HepG2 (cell line): ENCODE measurements around the gene CHM. TPM values are rescaled to one million over a fixed set of nuclear protein-coding genes. Genes with fewer than 3 reads are reported as not detected.

Source experiments
- ATAC-seq: fragments of 200-7000 bp; cut with Tn5 transposase; 3 replicates; pipeline ENCODE4 v1.9.1; 2020; ENCODE audit warnings: mild to moderate bottlenecking, moderate library complexity
- BruUV-seq: library from RNA; stranded (reverse); fragments of 400-500 nt; replicated peaks from 2 replicates; lab custom pipeline; 2021; lab: Mats Ljungman, UMichigan
- CTCF ChIA-PET: fragments of 300-600 bp; formaldehyde crosslinking; extraction: SDS; loops from one replicate; lab custom pipeline; 2021; ENCODE audit warnings: low total read pairs, inconsistent platforms, low intra/inter-chr PET ratio; lab: Yijun Ruan, JAX
- POLR2A ChIA-PET: fragments of 350-600 bp; sonication (Branson Sonifier 250); formaldehyde crosslinking; loops from one replicate; lab custom pipeline; 2020; ENCODE audit warnings: antibody characterized with exemption, inconsistent platforms; lab: Yijun Ruan, JAX
- DNase-seq: peaks from one replicate; pipeline ENCODE4 v3.0.0-alpha.2; 2015; ENCODE audit warnings: low spot score
- FAIRE-seq: peaks from 3 replicates; lab custom pipeline; 2011; peaks lifted over from hg19 to GRCh38; lab: Jason Lieb, UNC
- H2AFZ ChIP-seq: one replicate; pipeline ENCODE4 v1.6.1; 2011; ENCODE audit warnings: low read length, inconsistent platforms
- H3K27ac ChIP-seq: fragments of 300-600 bp; 3 replicates; pipeline ENCODE4 v1.8.0; 2011; ENCODE audit warnings: mixed run types, mild to moderate bottlenecking, mixed read lengths, low read length, inconsistent platforms; ENCODE audit not compliant: insufficient read depth; ENCODE audit errors: extremely low read length
- H3K27me3 ChIP-seq, 2 experiments: fragments of 200-600 bp in 1 of 2; 2 replicates in 1 of 2; 3 replicates in 1 of 2; pipeline versions ENCODE4 v1.6.0 to v1.8.0; 2011; ENCODE audit warnings: low read length in 2 of 2, mild to moderate bottlenecking in 2 of 2, moderate library complexity in 2 of 2, inconsistent platforms in 1 of 2; ENCODE audit not compliant: insufficient read depth in 2 of 2, control insufficient read depth in 1 of 2
- H3K36me3 ChIP-seq, 2 experiments: fragments of 200-600 bp in 1 of 2; replicated peaks in 1 of 2; 2 replicates in 1 of 2; 3 replicates in 1 of 2; pipeline versions ENCODE4 v1.5.1 to v1.8.0; 2011; ENCODE audit warnings: low read length in 2 of 2, inconsistent platforms in 1 of 2; ENCODE audit not compliant: insufficient read depth in 2 of 2, control insufficient read depth in 1 of 2
- H3K4me1 ChIP-seq: 2 replicates; pipeline ENCODE4 v1.5.1; 2012; ENCODE audit warnings: low read length, inconsistent platforms; ENCODE audit not compliant: insufficient read depth
- H3K4me2 ChIP-seq: 2 replicates; pipeline ENCODE4 v1.6.0; 2011; ENCODE audit warnings: low read depth, low read length, inconsistent platforms
- H3K4me3 ChIP-seq, 3 experiments: fragments of 200-600 bp in 1 of 3; sonication (generic), shearing (Covaris generic) in 1 of 3; replicated peaks in 1 of 3; 2 replicates each; pipeline ENCODE4 v1.5.1; 2011 to 2016; ENCODE audit warnings: low read length in 3 of 3, inconsistent platforms in 2 of 3, low read depth in 2 of 3, mild to moderate bottlenecking in 2 of 3, control low read depth in 1 of 3, mixed read lengths in 1 of 3; ENCODE audit not compliant: insufficient read depth in 1 of 3
- H3K79me2 ChIP-seq: one replicate; pipeline ENCODE4 v1.6.1; 2011; ENCODE audit warnings: low read length, inconsistent platforms; ENCODE audit not compliant: insufficient read depth
- H3K9ac ChIP-seq: 2 replicates; pipeline ENCODE4 v1.6.0; 2011; ENCODE audit warnings: mild to moderate bottlenecking, low read depth, low read length, inconsistent platforms; ENCODE audit not compliant: insufficient read depth
- H3K9me3 ChIP-seq: 2 replicates; pipeline ENCODE4 v1.5.1; 2012; ENCODE audit warnings: mild to moderate bottlenecking, low read length
- H4K20me1 ChIP-seq: 2 replicates; pipeline ENCODE4 v1.6.0; 2011; ENCODE audit warnings: inconsistent platforms, mild to moderate bottlenecking, low read length, moderate library complexity; ENCODE audit not compliant: insufficient read depth
- FOXM1 ChIP-seq: sonication (generic); formaldehyde crosslinking; IDR thresholded peaks from 2 replicates; pipeline ENCODE4 v1.5.0; 2020; ENCODE audit warnings: missing genetic modification reagents
- GLI4 ChIP-seq: sonication (generic); formaldehyde crosslinking; IDR thresholded peaks from 2 replicates; pipeline ENCODE4 v1.5.1; 2020; ENCODE audit warnings: missing genetic modification reagents, mild to moderate bottlenecking, moderate library complexity, borderline replicate concordance
- NKX3-1 ChIP-seq: sonication (generic); formaldehyde crosslinking; IDR thresholded peaks from 2 replicates; pipeline ENCODE4 v1.5.0; 2020; ENCODE audit warnings: missing genetic modification reagents
- NR2F1 ChIP-seq, 2 experiments: fragments of 450-650 bp in 1 of 2; formaldehyde crosslinking in 1 of 2; IDR thresholded peaks; 2 replicates each; pipeline versions ENCODE4 v1.5.0 to v1.6.1; 2016 to 2020; ENCODE audit warnings: mild to moderate bottlenecking in 1 of 2, missing compliant biosample characterization in 1 of 2, missing genetic modification reagents in 1 of 2, moderate library complexity in 1 of 2
- PPARG ChIP-seq: conservative IDR thresholded peaks from 2 replicates; pipeline ENCODE4 v1.6.1; 2016; ENCODE audit warnings: missing biosample characterization, missing genetic modification reagents
- PRMT3 ChIP-seq: sonication (generic); formaldehyde crosslinking; IDR thresholded peaks from 2 replicates; pipeline ENCODE4 v1.8.1; 2022; ENCODE audit warnings: low read depth, mild to moderate bottlenecking, moderate library complexity, missing genetic modification reagents, borderline replicate concordance
- RAD21 ChIP-seq: fragments of 450-650 bp; formaldehyde crosslinking; IDR thresholded peaks from 2 replicates; pipeline ENCODE4 v1.5.0; 2020; ENCODE audit warnings: mild to moderate bottlenecking
- SIX4 ChIP-seq: sonication (generic); formaldehyde crosslinking; IDR thresholded peaks from 2 replicates; pipeline ENCODE4 v1.4.0; 2020; ENCODE audit warnings: missing genetic modification reagents
- SP1 ChIP-seq, 2 experiments: fragments of 450-650 bp in 1 of 2; sonication (generic) in 1 of 2; formaldehyde crosslinking in 1 of 2; IDR thresholded peaks; 2 replicates each; pipeline versions ENCODE4 v1.4.0 to v1.6.1; 2016 to 2020; ENCODE audit warnings: missing genetic modification reagents in 1 of 2
- THAP11 ChIP-seq: IDR thresholded peaks from 2 replicates; pipeline ENCODE4 v1.6.1; 2016; ENCODE audit warnings: missing biosample characterization, missing genetic modification reagents
- ZBTB43 ChIP-seq: sonication (generic); formaldehyde crosslinking; conservative IDR thresholded peaks from 2 replicates; pipeline ENCODE4 v1.4.0; 2020; ENCODE audit warnings: missing genetic modification reagents
- ZBTB7A ChIP-seq: sonication (generic); formaldehyde crosslinking; IDR thresholded peaks from 2 replicates; pipeline ENCODE4 v1.8.0; 2022; ENCODE audit warnings: mild to moderate bottlenecking, missing genetic modification reagents
- ZMYM4 ChIP-seq: sonication (generic); formaldehyde crosslinking; IDR thresholded peaks from 2 replicates; pipeline ENCODE4 v1.8.1; 2023; ENCODE audit warnings: mild to moderate bottlenecking, missing genetic modification reagents
- ZNF282 ChIP-seq: fragments of 450-650 bp; IDR thresholded peaks from 2 replicates; pipeline ENCODE4 v1.6.1; 2018; ENCODE audit not compliant: partially characterized antibody
- ZNF615 ChIP-seq: sonication (generic); formaldehyde crosslinking; IDR thresholded peaks from 2 replicates; pipeline ENCODE4 v1.5.0; 2020; ENCODE audit warnings: mild to moderate bottlenecking, missing genetic modification reagents, borderline replicate concordance
- WGBS: methylation state at CpG from one replicate; pipeline ENCODE4 v1.1.6; 2017; ENCODE audit warnings: low lambda C conversion rate; 5-methylcytosine and 5-hydroxymethylcytosine counted together
- in situ Hi-C: cut with HindIII; loops from 2 replicates; pipeline ENCODE4 v1.10.0; 2017; ENCODE audit warnings: low pct_unique_long_range_greater_than_20kb; ENCODE audit not compliant: extremely low pct_ligation_motif_present
- intact Hi-C: fragments of 100-400 bp; cut with micrococcal nuclease; formaldehyde crosslinking; loops from one replicate; pipeline ENCODE4 v1.10.0; 2022; ENCODE audit not compliant: unreplicated experiment
- polyA plus RNA-seq, 8 experiments: library from polyadenylated mRNA; depleted of rRNA in 3 of 8; stranded (reverse) in 7 of 8; unstranded in 1 of 8; fragments of >200 nt; fragmentation: Illumina TruSeq in 4 of 8; extraction: Trizol in 4 of 8; gene quantifications; 2 replicates each; pipeline versions ENCODE4 v1.2.1 to v1.2.3, GENCODE V29; 2011 to 2016; ENCODE audit warnings: low read depth in 4 of 8, missing spikeins in 1 of 8, mixed read lengths in 1 of 8; ENCODE audit not compliant: insufficient read depth in 1 of 8
- total RNA-seq, 5 experiments: library from RNA; depleted of rRNA; stranded (reverse); fragments of >200 nt; fragmentation: Illumina TruSeq; extraction: Trizol; gene quantifications; 2 replicates each; pipeline ENCODE4 v1.2.3, GENCODE V29; 2016; ENCODE audit warnings: low read depth in 1 of 5
- TF ChIP-seq, protein P1 (sequence below): sonication (generic); formaldehyde crosslinking; IDR thresholded peaks from 2 replicates; pipeline ENCODE4 v1.5.1; 2020; ENCODE audit warnings: mild to moderate bottlenecking, moderate library complexity, missing genetic modification reagents
- TF ChIP-seq, protein P2 (sequence below): sonication (generic); formaldehyde crosslinking; IDR thresholded peaks from 2 replicates; pipeline ENCODE4 v1.4.0; 2020; ENCODE audit warnings: missing genetic modification reagents
- TF ChIP-seq, protein P3 (sequence below): sonication (generic); formaldehyde crosslinking; IDR thresholded peaks from 2 replicates; pipeline ENCODE4 v1.5.0; 2020; ENCODE audit warnings: mild to moderate bottlenecking, missing genetic modification reagents, borderline replicate concordance

Gene CHM
- total and polyA plus RNA-seq, 2 of the 13 experiments (the other 11 are each of a cell fraction or from before 2014, with no cell fraction given), result 15.1 to 15.5 TPM

- FAIRE-seq, result no peak
- no peak for TF ChIP-seq ZBTB7A (CRISPR knock-in tag)
- TF ChIP-seq, protein P1, sequence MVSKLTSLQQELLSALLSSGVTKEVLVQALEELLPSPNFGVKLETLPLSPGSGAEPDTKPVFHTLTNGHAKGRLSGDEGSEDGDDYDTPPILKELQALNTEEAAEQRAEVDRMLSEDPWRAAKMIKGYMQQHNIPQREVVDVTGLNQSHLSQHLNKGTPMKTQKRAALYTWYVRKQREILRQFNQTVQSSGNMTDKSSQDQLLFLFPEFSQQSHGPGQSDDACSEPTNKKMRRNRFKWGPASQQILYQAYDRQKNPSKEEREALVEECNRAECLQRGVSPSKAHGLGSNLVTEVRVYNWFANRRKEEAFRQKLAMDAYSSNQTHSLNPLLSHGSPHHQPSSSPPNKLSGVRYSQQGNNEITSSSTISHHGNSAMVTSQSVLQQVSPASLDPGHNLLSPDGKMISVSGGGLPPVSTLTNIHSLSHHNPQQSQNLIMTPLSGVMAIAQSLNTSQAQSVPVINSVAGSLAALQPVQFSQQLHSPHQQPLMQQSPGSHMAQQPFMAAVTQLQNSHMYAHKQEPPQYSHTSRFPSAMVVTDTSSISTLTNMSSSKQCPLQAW (CRISPR knock-in tag), result no peak
- TF ChIP-seq ZNF282, result no peak
- no peak for TF ChIP-seq SIX4 (CRISPR knock-in tag)
- no peak for TF ChIP-seq GLI4 (CRISPR knock-in tag)
- TF ChIP-seq FOXM1, result no peak
- no peak for TF ChIP-seq RAD21 (CRISPR knock-in tag)
- no peak for TF ChIP-seq NR2F1 (CRISPR knock-in tag; IDR thresholded peaks at IDR 0.05)
- no peak for TF ChIP-seq ZNF615 (CRISPR knock-in tag)
- TF ChIP-seq, protein P2, sequence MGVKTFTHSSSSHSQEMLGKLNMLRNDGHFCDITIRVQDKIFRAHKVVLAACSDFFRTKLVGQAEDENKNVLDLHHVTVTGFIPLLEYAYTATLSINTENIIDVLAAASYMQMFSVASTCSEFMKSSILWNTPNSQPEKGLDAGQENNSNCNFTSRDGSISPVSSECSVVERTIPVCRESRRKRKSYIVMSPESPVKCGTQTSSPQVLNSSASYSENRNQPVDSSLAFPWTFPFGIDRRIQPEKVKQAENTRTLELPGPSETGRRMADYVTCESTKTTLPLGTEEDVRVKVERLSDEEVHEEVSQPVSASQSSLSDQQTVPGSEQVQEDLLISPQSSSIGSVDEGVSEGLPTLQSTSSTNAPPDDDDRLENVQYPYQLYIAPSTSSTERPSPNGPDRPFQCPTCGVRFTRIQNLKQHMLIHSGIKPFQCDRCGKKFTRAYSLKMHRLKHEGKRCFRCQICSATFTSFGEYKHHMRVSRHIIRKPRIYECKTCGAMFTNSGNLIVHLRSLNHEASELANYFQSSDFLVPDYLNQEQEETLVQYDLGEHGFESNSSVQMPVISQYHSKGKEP (CRISPR knock-in tag), result no peak
- TF ChIP-seq SP1 (IDR thresholded peaks at IDR 0.05), result no peak
- TF ChIP-seq SP1 (CRISPR knock-in tag; IDR thresholded peaks at IDR 0.05), result no peak
- TF ChIP-seq ZMYM4 (CRISPR knock-in tag), result no peak
- TF ChIP-seq, protein P3, sequence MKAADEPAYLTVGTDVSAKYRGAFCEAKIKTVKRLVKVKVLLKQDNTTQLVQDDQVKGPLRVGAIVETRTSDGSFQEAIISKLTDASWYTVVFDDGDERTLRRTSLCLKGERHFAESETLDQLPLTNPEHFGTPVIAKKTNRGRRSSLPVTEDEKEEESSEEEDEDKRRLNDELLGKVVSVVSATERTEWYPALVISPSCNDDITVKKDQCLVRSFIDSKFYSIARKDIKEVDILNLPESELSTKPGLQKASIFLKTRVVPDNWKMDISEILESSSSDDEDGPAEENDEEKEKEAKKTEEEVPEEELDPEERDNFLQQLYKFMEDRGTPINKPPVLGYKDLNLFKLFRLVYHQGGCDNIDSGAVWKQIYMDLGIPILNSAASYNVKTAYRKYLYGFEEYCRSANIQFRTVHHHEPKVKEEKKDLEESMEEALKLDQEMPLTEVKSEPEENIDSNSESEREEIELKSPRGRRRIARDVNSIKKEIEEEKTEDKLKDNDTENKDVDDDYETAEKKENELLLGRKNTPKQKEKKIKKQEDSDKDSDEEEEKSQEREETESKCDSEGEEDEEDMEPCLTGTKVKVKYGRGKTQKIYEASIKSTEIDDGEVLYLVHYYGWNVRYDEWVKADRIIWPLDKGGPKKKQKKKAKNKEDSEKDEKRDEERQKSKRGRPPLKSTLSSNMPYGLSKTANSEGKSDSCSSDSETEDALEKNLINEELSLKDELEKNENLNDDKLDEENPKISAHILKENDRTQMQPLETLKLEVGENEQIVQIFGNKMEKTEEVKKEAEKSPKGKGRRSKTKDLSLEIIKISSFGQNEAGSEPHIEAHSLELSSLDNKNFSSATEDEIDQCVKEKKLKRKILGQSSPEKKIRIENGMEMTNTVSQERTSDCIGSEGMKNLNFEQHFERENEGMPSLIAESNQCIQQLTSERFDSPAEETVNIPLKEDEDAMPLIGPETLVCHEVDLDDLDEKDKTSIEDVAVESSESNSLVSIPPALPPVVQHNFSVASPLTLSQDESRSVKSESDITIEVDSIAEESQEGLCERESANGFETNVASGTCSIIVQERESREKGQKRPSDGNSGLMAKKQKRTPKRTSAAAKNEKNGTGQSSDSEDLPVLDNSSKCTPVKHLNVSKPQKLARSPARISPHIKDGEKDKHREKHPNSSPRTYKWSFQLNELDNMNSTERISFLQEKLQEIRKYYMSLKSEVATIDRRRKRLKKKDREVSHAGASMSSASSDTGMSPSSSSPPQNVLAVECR (CRISPR knock-in tag), result no peak
- no peak for TF ChIP-seq THAP11
- no peak for TF ChIP-seq PPARG (CRISPR knock-in tag)
- TF ChIP-seq NKX3-1 (CRISPR knock-in tag), result no peak
- TF ChIP-seq PRMT3 (CRISPR knock-in tag), result no peak
- TF ChIP-seq ZBTB43 (CRISPR knock-in tag), result no peak
These were observed 218.6 kb downstream of the CHM start for GRCh38 chrX:85828771-85829170.

More at GRCh38 chrX:85828771-85829170, 218.6 kb downstream of the CHM start:
- Histone ChIP-seq H3K27me3 (no peaks in the 10 kb centered on the region), H3K4me2 (no peak overlapping the region), H3K79me2 (no peaks in the 10 kb centered on the region), H2AFZ (no peak overlapping the region), H3K36me3 (no peaks in the 10 kb centered on the region), H3K9ac (no peak overlapping the region), H3K27ac (no peak overlapping the region), H3K4me3 (no peak overlapping the region), H3K9me3 (no peaks in the 10 kb centered on the region), H3K4me1 (no peaks in the 10 kb centered on the region), H4K20me1 (no peaks in the 10 kb centered on the region)
- intact Hi-C loops, result no loop called here
- 24% methylated on average over 5 of the region's 5 CpGs for WGBS
- POLR2A ChIA-PET, result no interaction called here
- CTCF ChIA-PET, result no interaction called here
- in situ Hi-C loops, result no loop called here
- DNase-seq, result no peak
- ATAC-seq, result no peak
- BruUV-seq, result no TSS peak
